GM12872 (cell line): ENCODE data around the gene RMC1.

Experiments
- TF ChIP-seq, protein P1 (sequence below): IDR thresholded peaks from 3 replicates; pipeline ENCODE4 v1.5.1; 2011; ENCODE audit warnings: low read depth, mild to moderate bottlenecking, low read length, moderate library complexity; ENCODE audit not compliant: insufficient read depth

Gene RMC1

DNA sequence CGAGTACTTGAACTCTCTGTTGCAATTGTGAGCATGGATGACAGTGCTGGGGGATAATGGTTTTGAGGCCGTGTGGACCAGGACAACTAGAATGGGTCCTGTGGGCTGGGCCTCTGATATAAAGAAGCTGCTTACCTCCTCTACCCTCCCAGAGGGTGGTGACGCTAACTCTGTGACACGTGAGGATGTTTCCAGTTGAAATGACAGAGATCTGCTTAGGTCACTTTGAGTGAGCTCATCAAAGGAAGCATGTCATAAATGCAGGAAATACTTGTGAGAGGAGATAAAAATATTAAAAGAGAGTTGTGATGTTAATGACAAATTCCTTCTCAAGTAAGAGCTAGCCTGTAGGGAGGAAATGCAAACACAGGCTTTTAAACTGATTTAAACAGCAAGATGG is 16.4 kb downstream of the RMC1 start:
- TF ChIP-seq, protein P1, sequence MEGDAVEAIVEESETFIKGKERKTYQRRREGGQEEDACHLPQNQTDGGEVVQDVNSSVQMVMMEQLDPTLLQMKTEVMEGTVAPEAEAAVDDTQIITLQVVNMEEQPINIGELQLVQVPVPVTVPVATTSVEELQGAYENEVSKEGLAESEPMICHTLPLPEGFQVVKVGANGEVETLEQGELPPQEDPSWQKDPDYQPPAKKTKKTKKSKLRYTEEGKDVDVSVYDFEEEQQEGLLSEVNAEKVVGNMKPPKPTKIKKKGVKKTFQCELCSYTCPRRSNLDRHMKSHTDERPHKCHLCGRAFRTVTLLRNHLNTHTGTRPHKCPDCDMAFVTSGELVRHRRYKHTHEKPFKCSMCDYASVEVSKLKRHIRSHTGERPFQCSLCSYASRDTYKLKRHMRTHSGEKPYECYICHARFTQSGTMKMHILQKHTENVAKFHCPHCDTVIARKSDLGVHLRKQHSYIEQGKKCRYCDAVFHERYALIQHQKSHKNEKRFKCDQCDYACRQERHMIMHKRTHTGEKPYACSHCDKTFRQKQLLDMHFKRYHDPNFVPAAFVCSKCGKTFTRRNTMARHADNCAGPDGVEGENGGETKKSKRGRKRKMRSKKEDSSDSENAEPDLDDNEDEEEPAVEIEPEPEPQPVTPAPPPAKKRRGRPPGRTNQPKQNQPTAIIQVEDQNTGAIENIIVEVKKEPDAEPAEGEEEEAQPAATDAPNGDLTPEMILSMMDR, result no peak

DNA sequence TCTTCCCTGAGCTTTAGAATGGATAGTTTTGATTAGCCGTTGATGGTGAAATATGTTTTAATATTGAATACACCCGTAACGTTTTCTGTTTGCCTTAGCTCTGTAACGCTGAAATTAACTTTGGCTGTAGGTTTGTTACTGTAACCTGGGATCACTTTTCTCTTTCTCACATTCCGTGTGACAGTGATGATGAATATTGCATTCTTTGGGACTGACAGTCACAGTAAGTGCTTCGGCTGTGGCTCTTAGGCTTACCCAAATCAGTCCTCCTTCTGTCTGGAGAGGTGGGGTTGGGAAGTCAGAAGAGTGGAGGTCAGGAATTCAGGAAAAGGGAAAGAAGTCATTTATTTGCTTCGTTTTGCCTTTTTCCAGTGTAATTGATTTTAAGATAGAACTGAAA is 18.0 kb downstream of the RMC1 start:
- TF ChIP-seq, protein P1, result no peak

DNA sequence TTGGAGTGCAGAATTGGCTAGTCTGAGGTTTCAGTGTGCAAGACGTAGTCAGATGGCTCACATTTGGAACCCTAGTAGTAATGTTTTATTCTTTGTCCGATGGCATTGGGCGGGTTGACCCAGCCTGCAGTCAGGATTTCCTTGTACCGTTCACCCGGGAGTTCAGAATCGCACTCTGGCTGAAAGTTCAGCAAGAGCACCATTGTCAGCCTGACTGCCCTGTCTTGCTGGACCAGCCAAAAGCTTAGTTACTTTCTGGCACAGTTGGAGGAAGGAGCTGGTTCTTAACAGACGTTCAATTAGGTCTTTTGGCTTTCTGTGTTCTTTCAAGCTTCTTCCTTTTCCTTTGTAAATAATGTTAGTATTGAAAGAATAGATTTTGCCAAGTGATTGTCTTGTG is 18.6 kb downstream of the RMC1 start:
- TF ChIP-seq, protein P1, result no peak

DNA sequence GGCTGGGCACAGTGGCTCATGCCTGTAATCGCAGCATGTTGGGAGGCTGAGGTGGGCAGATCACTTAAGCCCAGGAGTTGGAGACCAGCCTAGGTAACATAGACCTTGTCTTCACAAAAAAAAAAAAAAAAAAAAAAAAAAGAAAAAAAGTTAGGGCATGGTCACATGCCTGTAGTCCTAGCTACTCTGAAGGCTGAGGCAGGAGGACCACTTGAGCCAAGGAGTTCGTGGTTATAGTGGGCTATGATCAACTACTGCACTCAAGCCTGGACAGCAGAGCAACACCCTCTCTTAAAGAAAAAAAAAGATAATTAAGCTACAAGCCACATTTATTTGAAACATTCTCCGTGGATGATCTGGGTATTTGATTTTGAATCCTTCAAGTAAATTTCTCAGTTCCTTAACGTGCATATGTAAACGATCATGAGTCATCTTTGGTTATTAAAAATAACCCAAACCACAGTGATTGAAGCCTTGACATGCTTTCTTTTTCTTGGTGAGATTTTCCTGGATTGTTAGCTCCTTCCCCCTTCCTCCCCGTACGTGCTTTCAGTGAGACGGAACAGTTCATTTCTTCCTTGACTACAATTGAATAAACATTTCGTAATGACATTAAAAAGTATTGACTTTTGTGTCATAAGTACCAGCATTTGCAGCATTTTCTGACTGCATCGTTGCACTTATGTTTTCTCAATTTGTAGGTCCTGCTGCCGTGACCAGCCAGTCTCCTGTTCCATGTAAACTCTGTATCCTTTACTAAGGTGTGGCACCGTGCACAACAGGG is 20.3 kb downstream of the RMC1 start:
- TF ChIP-seq, protein P1, result no peak

DNA sequence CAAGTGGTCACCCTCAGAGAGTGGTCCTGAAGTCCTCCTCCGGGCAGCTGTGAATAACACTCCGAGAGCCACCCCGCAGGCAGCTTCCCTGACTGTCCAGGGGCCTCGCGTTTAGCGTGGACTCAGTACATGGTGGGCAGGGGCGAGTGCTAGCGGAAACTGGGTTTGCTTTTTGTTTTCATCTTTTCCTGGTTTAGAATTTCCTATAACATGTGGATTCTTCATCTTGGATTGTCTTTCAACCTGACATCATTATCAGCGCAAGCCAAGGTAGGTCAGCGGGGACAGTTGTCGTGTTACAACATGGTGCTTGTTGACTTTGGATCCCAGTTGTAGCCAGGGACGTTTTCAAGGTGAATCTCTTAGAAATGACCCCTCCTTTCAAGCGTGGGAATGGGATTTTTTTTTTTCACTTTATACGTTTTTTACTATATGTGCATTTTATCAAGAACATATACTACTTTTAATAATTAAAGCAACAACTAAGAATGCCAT is 20.9 kb downstream of the RMC1 start:
- TF ChIP-seq, protein P1, result no peak

GRCh38 chr18:23526501-23527063 is 23.3 kb downstream of the RMC1 start:
- TF ChIP-seq, protein P1, result no peak

DNA sequence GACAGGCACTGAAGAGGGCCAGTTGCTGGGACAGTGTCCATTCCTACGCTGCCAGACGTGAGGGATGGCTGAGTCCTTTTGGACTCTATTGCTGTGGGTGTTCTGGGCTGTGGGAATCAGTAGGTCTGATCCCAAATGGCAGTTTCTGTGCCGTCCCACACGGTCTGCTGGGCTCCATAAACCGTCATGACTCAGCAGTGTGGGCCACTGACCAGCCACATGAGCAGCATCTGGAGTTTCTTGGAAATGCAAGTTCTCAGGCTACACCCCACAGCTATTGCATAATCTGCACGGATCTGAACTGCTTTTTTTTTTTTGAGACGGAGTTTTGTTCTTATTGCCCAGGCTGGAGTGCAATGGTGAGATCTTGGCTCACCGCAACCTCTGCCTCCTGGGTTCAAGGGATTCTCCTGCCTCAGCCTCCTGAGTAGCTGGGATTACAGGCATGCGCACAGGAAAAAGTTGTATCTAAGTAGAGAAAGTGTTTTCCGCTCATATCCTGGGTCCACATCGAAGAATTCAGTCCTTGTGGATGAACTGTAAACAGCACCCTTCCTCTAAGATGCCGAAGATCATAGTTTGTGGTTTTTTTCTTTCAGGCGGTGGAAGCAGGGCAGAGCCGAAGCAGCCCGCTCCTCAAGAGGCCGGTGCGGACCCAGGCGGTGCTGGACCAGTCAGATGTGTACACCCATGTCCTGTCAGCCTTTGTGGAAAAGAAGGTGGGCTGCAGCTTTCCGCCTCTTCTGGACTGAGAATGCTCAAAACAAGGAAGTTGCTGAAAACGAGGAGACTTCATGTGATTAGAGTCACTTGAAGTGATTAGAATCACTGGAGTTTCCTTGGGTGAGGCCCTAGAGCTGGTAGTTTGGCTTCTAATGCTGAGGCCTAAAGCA is 25.5 kb downstream of the RMC1 start:
- TF ChIP-seq, protein P1, result no peak
